GM18499 (cell line): ENCODE measurements around the gene ZNF804B.

ENCODE experiments used
- ATAC-seq: cut with Tn5 transposase; IDR thresholded peaks from one replicate; pipeline ENCODE4 v1.9.1; 2021; ENCODE audit warnings: moderate number of reproducible peaks; ENCODE audit not compliant: insufficient read depth, unreplicated experiment

The ZNF804B gene

GRCh38 chr7:88759230-88760135, at the start of gene ZNF804B:
ZNF804B (plus strand) TSS chr7:88759700; CDS start chr7:88759977, 277 bp downstream.
- no peak for ATAC-seq

- no peak for ATAC-seq
These were observed 23.6 kb upstream of the ZNF804B start for GRCh38 chr7:88735920-88736319.

- no peak for ATAC-seq
These were observed 21.9 kb upstream of the ZNF804B start for GRCh38 chr7:88737632-88738031.

GRCh38 chr7:88746126-88746525, 13.4 kb upstream of the ZNF804B start:
- ATAC-seq = no peak

GRCh38 chr7:88756802-88757201, 2.7 kb upstream of the ZNF804B start:
- ATAC-seq = no peak

- ATAC-seq = no peak
These were observed 2.1 kb upstream of the ZNF804B start for GRCh38 chr7:88757371-88757770.

GRCh38 chr7:88758381-88759229, 895 bp upstream of the ZNF804B start:
- no peak for ATAC-seq

- ATAC-seq = no peak
These were observed 626 bp downstream of the ZNF804B start for GRCh38 chr7:88760136-88760515.

GRCh38 chr7:88761779-88762178, 2.3 kb downstream of the ZNF804B start:
- no peak for ATAC-seq

GRCh38 chr7:88771417-88771816, 11.9 kb downstream of the ZNF804B start:
- ATAC-seq = peak; percentile 79

- no peak for ATAC-seq
These were observed 13.3 kb downstream of the ZNF804B start for GRCh38 chr7:88772776-88773175.

- no peak for ATAC-seq
These were observed 16.3 kb downstream of the ZNF804B start for GRCh38 chr7:88775838-88776237.

- ATAC-seq = no peak
These were observed 28.3 kb downstream of the ZNF804B start for GRCh38 chr7:88787777-88788176.

- ATAC-seq = no peak
These were observed 30.1 kb downstream of the ZNF804B start for GRCh38 chr7:88789480-88790064.

- no peak for ATAC-seq
These were observed 32.4 kb downstream of the ZNF804B start for GRCh38 chr7:88791891-88792290.

- ATAC-seq = no peak
These were observed 32.9 kb downstream of the ZNF804B start for GRCh38 chr7:88792361-88792760.

- no peak for ATAC-seq
These were observed 36.1 kb downstream of the ZNF804B start, which contains the start of gene TEX47 for GRCh38 chr7:88795553-88795952. TEX47 (minus strand) TSS chr7:88795737; CDS start chr7:88794942, 795 bp downstream.

- ATAC-seq = no peak
These were observed 41.5 kb downstream of the ZNF804B start for GRCh38 chr7:88801046-88801445.

GRCh38 chr7:88806280-88807037, 47.0 kb downstream of the ZNF804B start:
- no peak for ATAC-seq

- no peak for ATAC-seq
These were observed 59.1 kb downstream of the ZNF804B start for GRCh38 chr7:88818552-88818951.
